Measurements from ENCODE around the gene SNX8.
"Not testable (repeated sequence)": the region's sequence is repeated elsewhere in the genome, so short reads cannot be mapped to it uniquely, and the experiment has no call there.

The SNX8 gene

GRCh38 chr7:2269991-2270460, 44.2 kb downstream of the SNX8 start:
- Histone ChIP-seq H3K27me3 (ENCODE audit: insufficient read depth, poor library complexity, severe bottlenecking) (no peaks in the 10 kb centered on the region), H3K36me3 (ENCODE audit: low read depth) (no peaks in the 10 kb centered on the region; the same call in 1 of the 2 replicates), H3K4me1 (ENCODE audit: insufficient read depth, poor library complexity, severe bottlenecking) (peaks cover 14% of the 10 kb centered on the region), H3K9me3 (ENCODE audit: severe bottlenecking) (no peaks in the 10 kb centered on the region), H3K27ac (ENCODE audit: poor library complexity, severe bottlenecking) (peak overlapping the region; percentile 35), H3K4me3 (ENCODE audit: severe bottlenecking) (no peak overlapping the region)
- no peak for DNase-seq (ENCODE audit: low spot score)
- no peak for ATAC-seq (ENCODE audit: low read depth)
- TF ChIP-seq, protein P1, sequence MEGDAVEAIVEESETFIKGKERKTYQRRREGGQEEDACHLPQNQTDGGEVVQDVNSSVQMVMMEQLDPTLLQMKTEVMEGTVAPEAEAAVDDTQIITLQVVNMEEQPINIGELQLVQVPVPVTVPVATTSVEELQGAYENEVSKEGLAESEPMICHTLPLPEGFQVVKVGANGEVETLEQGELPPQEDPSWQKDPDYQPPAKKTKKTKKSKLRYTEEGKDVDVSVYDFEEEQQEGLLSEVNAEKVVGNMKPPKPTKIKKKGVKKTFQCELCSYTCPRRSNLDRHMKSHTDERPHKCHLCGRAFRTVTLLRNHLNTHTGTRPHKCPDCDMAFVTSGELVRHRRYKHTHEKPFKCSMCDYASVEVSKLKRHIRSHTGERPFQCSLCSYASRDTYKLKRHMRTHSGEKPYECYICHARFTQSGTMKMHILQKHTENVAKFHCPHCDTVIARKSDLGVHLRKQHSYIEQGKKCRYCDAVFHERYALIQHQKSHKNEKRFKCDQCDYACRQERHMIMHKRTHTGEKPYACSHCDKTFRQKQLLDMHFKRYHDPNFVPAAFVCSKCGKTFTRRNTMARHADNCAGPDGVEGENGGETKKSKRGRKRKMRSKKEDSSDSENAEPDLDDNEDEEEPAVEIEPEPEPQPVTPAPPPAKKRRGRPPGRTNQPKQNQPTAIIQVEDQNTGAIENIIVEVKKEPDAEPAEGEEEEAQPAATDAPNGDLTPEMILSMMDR (IDR thresholded peaks at IDR 0.05; ENCODE audit: poor library complexity, severe bottlenecking), result no peak

- H3K4me1 ChIP-seq (ENCODE audit: insufficient read depth, poor library complexity, severe bottlenecking), result peaks cover 14% of the 10 kb centered on the region
- not testable (repeated sequence) for H3K9me3 ChIP-seq (ENCODE audit: severe bottlenecking); H3K36me3 ChIP-seq (ENCODE audit: low read depth); H3K4me3 ChIP-seq (ENCODE audit: severe bottlenecking); ATAC-seq (ENCODE audit: low read depth); H3K27me3 ChIP-seq (ENCODE audit: insufficient read depth, poor library complexity, severe bottlenecking); DNase-seq (ENCODE audit: low spot score)
- H3K27ac ChIP-seq (ENCODE audit: poor library complexity, severe bottlenecking), result peak overlapping the region; percentile 35
Measured at GRCh38 chr7:2269089-2269990, 44.9 kb downstream of the SNX8 start.

DNA sequence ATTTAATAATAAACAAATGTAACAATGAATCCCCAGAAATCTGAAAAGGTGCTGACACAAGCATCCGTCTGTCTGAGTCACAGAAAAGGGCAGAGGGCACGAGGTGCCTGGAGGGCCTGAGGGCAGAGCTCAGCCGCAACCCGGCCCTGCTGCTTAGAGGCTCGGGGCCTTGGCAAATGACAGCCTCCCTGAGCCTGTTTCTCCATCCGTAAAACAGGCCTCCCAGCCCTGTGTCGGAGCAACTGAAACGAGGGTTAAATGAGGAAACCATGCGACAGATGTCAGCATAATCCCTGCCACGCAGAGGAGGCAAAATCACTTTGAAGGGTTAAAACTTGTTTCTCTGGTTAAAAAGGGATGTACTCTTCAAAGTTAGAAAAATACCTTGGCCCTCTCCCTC, 47.3 kb downstream of the SNX8 start:
- Histone ChIP-seq H3K27me3 (ENCODE audit: insufficient read depth, poor library complexity, severe bottlenecking) (no peaks in the 10 kb centered on the region), H3K4me3 (ENCODE audit: severe bottlenecking) (no peak overlapping the region), H3K27ac (ENCODE audit: poor library complexity, severe bottlenecking) (peak overlapping the region; percentile 40), H3K9me3 (ENCODE audit: severe bottlenecking) (no peaks in the 10 kb centered on the region), H3K4me1 (ENCODE audit: insufficient read depth, poor library complexity, severe bottlenecking) (peaks cover 14% of the 10 kb centered on the region), H3K36me3 (ENCODE audit: low read depth) (peaks cover 4% of the 10 kb centered on the region; the same call in 1 of the 2 replicates)
- ATAC-seq (ENCODE audit: low read depth), result peak; percentile 91
- no peak for DNase-seq (ENCODE audit: low spot score)
- TF ChIP-seq, protein P1 (IDR thresholded peaks at IDR 0.05; ENCODE audit: poor library complexity, severe bottlenecking), result no peak

- ATAC-seq (ENCODE audit: low read depth) (no peak), DNase-seq (ENCODE audit: low spot score) (no peak)
- Histone ChIP-seq H3K4me1 (ENCODE audit: insufficient read depth, poor library complexity, severe bottlenecking) (peaks cover 7% of the 10 kb centered on the region), H3K27ac (ENCODE audit: poor library complexity, severe bottlenecking) (no peak overlapping the region), H3K27me3 (ENCODE audit: insufficient read depth, poor library complexity, severe bottlenecking) (no peaks in the 10 kb centered on the region), H3K4me3 (ENCODE audit: severe bottlenecking) (no peak overlapping the region), H3K9me3 (ENCODE audit: severe bottlenecking) (no peaks in the 10 kb centered on the region), H3K36me3 (ENCODE audit: low read depth) (peaks cover 4% of the 10 kb centered on the region; the same call in 1 of the 2 replicates)
- TF ChIP-seq, protein P1 (IDR thresholded peaks at IDR 0.05; ENCODE audit: poor library complexity, severe bottlenecking), result no peak
Measured at GRCh38 chr7:2264158-2264557, 50.1 kb downstream of the SNX8 start.

DNA sequence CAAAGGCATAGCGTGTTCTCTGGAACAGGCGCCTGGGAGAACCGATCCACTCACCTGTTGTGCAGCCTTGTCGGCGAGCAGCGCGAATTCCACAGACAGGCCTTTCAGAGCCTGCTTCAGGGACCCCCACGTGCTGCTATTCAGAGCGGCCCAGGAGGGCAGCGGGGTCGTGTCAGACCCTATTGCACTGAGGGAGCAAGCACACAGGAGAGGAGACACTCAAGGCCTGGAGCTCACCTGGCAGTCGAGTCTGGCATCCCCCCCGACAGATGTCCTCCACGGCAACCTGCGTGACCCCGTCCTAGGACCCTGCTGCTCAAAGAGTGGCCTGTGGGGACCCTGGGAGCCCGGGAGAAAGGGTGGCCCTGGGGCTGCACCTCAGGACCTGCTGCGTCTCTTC, 51.1 kb downstream of the SNX8 start:
- no peak for ATAC-seq (ENCODE audit: low read depth)
- Histone ChIP-seq H3K9me3 (ENCODE audit: severe bottlenecking) (no peaks in the 10 kb centered on the region), H3K4me3 (ENCODE audit: severe bottlenecking) (no peak overlapping the region), H3K4me1 (ENCODE audit: insufficient read depth, poor library complexity, severe bottlenecking) (peaks cover 7% of the 10 kb centered on the region), H3K27ac (ENCODE audit: poor library complexity, severe bottlenecking) (no peak overlapping the region), H3K27me3 (ENCODE audit: insufficient read depth, poor library complexity, severe bottlenecking) (no peaks in the 10 kb centered on the region), H3K36me3 (ENCODE audit: low read depth) (peaks cover 4% of the 10 kb centered on the region; the same call in 1 of the 2 replicates)
- TF ChIP-seq, protein P1 (IDR thresholded peaks at IDR 0.05; ENCODE audit: poor library complexity, severe bottlenecking), result no peak
- no peak for DNase-seq (ENCODE audit: low spot score)

Data from RWPE2 (cell line).